Fibroblast of skin of right biceps (primary cell): ENCODE data around the gene HHLA2.
A peak's percentile ranks its signal among the peaks of the same experiment; 100 is the strongest.

Experiments used
- DNase-seq: peaks from one replicate; pipeline ENCODE4 v3.0.0-alpha.2; 2013

Gene HHLA2

DNA sequence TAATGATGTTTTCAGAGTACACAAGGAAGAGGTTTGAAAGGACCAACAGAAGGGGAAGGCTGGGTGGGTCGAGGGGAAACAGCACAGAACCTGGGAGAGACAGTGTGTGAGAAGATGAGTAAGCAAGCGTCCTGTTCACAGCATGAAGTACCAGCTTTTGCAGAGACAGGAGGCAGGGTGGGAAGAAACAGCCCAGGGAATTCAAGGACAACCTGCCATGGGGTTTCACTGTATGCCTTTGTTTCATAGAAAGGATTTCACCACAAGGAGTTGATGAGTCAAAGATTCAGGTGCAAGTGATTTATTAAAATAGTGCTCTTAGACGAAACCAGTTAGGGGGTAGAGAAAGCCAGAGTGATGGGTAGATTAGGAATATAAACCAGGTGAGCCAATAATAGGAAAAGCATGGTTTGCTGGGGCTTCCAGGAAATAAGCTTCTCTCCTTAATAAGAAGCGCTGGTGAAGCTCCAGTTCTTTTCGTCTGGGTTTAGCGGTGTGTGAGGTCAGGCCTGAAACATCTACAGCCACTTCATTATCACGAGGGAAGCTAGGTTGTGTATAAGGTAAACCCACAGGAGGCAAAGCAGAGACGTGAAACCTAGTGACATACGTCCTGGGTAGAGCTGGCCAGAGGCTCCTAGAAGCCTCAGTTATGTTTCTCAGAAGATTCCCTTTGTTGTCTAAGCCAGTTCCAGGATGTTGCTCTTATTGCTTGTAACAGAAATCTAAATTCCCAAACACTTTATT, 3.9 kb downstream of the HHLA2 start:
- no peak for DNase-seq

DNA sequence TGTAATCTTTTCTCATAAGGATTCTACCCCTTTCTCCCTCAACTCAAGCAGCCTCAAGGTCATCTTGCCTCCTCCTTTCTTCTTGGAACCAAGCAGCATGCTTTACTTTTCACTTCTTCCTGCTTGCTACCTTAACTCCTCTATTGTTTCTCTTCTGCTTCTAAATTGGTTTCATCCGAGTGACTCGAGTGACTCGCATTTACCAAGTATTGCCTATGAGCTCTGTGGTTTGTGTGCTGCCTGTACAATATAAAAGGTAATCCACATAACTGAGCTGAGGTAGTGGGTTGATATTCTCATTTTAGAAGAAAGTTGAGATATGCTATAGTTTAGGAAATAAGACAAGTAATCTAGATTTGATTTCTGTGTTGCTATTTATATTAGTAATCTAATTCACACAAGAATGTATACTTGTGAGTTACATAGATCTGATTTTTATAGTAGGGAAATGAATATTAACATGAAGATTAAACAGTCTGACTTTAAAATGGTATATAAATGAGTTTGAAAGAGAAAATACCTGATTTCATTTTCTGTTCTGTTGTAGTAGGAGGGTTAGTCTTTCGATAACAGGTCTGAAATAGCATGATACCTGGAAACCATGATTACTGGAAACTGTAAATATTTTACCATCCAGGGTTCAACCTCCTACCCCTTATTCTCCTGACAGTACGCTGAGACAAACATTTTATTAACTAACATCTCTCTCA, 5.5 kb downstream of the HHLA2 start:
- peak; percentile 16 for DNase-seq

DNA sequence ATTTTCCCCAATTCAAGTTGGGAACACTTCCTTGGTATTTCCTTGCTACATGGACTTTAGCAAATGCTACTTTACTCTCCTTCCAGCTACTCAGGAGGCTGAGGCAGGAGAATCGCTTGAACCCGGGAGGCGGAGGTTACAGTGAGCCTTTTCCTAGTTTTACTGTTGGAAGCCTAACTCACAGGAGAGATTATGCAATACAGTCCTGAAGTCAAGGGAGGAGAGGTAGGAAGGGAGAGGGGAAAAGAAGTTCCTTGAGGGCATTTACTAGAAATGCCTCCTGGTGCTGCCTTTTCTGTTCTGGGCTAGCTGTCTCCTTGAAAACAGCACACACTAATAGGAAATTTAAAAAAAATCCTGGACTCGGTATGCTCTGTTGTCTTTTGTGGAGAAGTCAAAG, 6.2 kb downstream of the HHLA2 start:
- DNase-seq: no peak

DNA sequence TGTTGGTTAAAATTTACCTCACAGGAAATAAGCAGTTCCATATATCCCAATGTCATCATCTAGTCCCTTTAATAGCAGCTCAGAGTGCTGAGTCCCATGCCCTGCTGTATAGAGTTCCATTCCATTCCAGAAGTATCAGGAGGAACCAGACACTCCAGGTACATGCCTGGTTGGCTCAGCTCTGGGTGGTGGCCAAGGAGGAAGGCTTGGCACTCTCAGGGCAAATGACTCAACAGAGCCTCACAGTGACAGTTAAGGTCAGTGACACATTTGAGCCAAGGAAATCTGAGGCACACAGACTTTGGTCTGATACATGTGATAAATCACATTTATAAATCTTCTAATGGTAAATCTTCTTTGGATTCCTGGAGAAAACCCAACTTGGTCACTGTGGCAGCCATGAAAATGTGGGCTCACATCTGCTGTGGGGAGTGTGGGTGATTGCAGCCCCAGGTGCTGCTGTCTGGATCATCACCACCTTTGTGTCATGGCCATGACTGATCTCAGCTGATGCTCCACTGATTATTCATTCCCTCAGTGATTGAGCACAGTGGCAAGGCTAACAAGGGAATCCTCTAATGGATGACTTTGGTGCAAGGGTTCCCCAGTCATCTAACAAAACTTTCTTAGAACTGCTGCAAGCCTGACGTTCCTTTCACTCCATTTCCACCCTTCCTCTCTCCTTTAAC, 9.3 kb downstream of the HHLA2 start:
- DNase-seq: no peak

DNA sequence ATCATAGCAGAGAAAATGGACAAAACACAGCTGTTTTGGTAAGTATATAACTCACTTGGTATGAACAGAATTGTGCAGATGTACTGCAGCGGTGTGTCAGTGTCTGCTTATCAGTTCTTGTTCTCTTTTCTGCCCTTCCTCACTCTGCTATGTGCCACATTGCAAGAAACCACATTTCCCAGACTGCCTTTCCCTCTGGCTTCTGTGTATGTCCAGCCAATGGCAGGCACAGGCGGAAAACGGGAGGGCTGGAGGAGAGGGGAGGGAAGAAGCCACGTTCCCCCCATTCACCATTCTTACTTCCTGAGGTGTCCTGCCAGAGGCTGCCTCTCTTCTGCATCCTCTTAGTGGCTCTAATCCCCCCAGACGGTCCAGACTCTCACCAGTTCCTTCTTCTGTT, 15.4 kb downstream of the HHLA2 start:
- no peak for DNase-seq

DNA sequence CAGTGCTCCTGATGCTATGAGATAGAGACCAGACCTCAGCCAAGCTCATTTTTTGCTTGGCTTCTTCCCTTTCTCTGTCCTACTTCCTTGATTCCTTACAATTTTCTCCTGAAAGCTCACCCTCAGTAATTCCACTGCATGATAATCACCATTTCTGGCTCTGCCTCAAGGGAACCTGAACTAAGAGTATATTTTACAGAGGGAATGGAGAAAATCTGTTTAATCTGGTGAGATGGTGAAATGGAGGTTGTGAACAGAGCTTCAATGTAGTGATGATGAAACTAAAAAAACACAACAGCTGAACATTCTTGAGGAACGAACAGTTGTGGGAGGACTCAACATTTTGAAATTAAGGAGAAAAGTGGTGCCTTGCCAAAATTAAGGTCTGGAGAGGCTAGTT, 16.3 kb downstream of the HHLA2 start:
- DNase-seq: peak; percentile 47

DNA sequence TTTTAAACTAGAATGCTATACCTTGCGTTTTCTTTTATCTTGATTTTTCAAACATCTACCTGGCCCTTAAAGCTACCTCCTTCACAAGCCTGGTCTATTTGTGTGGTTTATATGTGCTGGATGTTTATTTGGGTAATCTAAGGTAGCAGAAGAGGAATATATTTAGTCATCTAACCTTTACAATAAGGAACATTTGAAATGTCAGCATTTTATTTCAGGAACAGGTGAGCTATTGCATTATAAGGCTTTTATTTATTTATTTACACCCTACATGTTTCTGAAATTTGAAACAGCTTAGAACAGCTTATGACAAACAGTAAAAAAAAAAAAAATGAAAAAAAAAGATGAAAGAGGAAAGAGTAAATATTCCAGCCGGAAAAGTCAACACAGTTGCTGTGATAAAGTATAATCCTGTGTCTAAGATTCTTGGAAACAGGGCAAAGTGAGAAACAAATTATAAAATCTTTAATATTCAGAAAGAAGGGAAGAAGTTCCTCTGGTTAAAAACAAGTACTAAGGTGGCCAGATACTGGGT, 19.5 kb downstream of the HHLA2 start:
- no peak for DNase-seq

DNA sequence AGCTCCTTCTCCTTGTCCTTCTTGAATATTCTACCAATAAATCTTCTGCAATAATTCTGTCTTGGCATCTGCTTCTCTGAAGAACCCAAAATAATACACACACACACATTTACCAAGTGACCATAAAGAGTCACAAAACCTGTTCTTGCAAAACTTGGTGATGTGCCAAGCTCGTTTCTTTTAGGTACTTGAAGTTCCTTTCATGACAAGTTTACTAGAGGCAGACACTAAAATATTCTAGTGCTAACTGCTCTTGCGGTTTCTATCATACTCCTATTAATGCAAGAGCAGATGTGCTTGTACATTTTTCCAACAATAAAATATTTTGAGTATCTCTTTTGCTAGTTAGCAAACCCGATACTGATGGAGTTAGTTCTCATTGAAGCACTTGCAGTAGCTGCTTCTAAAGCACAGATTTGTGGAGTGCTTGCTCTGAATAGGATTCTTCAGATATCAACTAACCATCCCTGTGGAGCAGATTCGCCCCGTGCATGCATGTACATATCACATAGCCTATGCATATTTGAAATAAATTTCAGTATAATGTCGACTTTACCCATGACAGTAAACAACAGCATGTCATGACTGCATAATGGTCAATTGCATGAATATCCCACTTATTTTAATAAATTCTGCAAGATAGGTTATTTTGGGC, 23.2 kb downstream of the HHLA2 start:
- no peak for DNase-seq

DNA sequence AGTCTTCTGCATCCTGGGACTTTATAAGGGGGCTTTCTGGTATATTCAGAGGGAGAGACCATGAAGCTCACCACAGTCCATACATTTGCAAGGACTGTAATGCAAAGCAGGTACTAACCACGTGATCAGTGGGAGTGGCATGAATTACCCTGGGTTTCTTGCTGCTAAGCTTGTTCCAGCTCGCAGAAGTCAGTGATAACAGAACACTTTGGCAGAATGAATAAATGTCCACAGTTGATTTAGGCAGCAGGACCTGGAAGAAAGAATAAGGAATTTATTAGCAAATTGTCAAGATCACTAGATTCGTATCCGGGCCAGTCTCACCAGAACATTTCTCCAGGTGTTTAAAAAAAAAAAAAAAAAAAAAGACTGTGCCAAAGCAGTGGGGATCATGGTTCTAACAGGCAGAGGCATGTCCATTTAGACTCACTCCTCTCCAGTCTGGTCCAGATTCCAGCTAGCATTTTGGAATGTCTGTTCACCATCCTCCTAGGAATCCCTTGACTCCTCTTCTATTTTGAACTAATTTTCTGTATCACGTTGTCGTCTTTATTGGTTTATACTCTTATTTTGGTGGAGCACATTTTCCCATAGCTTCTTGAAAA, 24.5 kb downstream of the HHLA2 start:
- no peak for DNase-seq

DNA sequence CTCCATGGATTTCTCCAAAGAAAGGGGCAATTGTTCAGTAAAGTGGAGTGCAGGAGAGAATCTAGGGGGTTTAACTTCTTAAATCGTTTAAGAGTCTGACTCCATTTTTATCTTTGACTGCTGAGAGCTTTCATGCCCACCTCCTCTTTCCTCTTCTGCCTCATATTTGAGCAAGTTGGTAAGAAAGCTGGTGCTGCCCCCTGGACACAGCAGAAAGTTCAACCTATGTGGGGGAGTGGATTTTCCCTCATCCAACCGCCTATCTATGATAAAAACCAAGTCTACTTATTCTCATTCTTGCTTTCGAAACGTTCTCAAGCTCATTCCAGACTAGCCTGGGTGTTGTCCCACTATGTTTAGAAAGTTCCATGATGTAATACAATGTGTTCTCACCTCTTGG, 26.0 kb downstream of the HHLA2 start:
- no peak for DNase-seq

DNA sequence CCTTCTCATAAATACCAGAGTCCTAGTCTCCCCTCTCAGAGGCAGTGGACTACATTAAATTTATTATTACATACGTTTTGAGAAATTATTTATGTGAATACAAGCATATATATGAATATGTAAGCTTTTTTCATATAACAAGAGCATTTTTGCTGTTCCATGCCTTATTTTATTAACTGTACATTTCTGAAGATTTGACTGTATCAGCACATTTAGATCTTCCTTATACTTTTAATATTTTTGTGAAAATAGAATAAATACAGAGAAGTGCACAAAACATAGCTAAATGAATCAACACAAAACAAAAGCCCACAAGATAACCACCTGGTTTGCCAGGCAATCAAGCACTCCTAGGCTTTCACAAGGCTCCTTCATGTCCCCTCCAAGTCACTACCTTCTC, 27.8 kb downstream of the HHLA2 start:
- no peak for DNase-seq

DNA sequence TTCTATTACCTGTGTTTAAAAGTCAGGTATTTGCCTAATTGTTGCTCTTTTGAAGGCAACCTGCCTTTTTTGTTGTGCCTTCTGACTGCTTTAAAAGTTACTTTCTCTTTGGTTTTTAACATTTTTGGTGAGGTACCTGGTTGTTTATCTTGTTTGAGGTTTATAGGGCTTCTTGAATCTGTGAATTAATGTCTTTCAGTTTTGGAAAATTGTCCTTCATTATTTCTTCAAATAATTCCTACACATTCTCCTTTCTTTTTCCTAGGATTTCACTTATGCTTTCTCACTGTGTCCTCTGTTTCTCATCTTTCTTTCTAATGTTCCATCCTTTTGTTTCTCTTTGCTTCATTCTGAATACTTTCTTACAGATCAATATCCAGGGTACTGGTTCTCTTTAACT, 30.8 kb downstream of the HHLA2 start:
- DNase-seq: no peak

DNA sequence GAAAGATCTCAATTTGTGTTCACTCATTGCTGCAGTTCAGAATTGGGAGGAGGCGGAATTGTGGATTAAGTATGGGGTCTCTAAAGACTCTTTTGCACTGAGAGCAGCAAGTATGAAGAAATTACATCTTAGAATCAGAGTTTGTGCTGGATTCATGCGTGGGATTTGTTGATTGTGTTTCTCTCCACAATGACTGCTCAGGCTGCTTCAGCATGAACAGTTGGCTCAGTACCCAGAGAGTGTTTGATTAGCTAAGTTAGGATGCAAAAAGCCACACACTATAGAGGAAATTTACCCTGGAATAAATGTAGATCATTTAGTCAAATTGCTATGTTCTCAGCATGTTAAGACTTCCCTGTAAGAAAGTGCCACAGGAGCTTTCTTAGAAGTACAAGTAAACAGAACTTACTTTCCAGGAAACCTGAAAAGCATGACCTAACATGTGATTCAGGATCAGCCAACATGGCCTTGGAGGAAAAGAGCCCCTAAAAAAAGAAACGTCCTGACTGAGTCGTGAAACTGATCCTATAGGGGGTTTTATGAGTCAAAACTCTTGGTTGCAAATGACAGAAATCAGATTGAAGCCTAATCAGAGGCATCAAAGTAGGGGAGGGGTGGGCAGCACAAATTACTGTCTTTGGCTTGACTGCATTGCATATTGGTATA, 32.6 kb downstream of the HHLA2 start:
- no peak for DNase-seq

DNA sequence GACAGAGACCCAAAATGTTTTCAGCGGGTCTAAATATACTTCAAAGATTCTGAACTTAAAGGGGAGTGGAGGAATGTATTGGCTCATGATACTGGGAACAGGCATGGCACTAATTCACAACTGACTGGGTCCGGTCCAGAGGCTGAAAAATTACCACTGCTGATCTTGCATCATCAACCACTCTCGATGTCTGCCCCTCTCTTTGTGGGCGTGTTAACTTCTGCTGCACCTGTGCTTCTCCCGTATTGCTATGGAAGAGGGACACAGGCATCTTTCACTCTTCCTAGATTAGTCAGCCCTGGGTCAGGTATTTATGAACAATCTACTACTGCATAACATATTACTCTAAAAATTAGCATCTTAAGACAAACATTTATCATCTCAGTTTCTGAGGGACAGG, 33.2 kb downstream of the HHLA2 start:
- no peak for DNase-seq

DNA sequence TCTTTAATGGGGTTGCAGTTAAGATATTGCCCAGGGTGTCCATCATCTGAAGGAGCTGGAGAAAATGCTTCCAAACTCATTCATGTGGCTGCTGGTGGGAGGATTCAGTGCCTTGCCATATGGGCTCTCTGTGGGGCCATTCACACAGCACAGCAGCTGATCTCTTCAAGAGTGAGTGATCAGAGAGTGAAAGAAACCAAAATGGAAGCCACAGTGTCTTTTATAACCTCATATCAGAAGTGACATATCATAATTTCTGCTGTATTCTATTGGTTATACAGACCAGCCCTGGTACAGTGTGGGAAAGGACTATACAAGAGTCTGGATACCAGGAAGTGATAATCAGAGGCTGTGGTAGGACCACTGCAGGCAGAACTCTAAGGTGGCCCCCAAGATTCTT, 33.6 kb downstream of the HHLA2 start:
- DNase-seq: no peak

DNA sequence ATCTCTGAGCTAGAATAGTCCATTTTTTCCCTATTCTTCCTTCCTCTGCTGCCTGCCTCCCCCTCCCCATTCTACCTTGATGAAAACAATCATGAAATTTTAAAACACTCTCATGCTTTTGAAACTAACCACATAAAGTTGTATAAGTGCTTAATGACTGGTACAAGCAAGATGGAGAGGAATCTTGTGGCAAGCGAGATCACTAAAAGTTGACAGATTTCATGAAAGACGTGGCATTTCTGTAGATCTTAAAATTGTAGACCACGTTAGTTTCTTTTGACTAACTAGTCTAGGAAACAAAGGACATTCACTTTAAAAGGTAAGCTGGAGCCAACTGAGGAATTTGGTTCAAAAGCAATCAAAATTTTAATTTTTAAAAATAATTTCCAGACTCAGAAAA, 35.4 kb downstream of the HHLA2 start:
- no peak for DNase-seq

DNA sequence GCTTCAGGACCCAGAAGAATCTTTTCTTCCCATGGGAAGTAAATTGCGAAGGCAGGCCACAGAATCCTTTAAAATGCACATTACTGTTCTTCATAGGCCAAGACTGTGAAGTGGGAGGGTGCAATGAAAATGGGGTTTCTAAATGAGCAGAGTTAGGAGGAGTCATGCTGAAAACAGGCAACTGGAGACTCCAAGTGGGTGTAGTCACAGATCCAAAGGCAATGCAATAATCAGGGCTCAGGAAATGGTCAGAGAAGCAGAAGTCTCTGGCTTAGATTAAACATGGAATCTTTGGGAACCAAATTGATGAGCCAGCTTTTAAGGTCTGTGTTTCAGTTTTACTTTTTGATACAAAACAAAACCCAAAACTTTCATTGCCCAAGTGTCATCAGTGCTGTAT, 37.6 kb downstream of the HHLA2 start:
- no peak for DNase-seq

DNA sequence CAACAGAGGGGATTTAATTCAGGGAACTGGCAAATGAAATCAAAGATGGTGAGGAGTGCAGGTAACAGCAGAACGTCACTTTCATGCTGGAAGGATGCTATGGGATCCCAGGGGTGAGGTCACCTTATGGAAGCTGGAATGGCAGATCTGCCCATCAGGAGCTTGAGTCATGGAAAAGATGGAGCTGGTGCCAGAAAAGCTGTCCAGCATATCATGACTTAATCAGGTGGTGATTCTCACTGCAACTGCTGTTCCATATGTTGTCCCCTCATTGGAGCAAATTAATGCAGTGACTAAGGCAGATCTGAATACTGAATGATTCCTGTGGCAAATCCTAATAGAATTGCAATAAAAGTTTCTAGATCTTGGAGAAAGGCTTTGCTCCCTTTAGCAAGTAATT, 38.4 kb downstream of the HHLA2 start:
- DNase-seq: peak; percentile 24

DNA sequence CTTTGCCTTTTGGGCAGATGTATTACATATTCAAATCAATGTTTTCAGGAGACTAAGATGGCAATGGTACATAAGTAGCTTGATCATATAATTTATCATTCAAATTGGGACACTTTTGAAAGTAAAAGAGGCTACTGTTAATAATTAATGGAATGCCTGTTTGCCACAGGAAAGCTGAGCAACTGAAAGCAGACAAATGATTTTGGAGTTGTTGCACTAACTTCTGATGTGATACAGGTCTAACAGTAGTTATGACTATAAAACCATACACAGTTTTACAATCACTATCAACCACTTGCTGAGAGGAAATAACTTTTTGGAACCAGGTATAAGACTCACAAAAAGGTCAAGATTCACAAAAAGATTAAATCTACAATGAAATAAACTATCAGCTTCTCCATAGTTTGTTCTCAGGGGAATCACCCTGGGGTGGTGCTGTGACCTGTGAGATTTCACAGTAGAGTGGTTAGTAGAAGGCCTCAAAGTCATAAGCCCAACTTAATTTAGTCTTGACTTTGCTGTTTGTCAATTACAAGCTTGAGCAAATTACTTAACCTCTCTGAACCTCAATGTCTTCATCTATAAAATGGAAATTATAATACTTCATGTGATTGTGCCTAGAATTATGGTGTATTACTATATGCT, 42.7 kb downstream of the HHLA2 start:
- DNase-seq: no peak

DNA sequence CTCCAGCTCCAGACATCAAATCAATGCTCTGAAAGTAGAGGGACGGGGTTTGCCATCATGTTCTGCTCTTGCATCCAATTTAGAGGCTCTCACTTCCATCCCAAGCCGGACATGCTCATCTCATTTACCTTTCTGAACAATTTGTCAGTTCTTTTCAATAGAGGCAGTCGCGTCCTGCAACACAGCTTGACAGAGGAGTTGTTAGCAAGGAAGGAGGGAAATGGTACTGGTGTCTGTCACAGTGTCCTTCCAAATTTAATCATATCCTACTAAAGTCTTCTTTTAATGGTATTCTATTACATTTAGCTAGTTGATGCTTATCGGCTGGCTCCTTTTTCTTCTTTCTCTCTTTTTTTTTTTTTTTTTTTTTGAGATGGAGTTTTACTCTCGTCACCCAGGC, 45.6 kb downstream of the HHLA2 start:
- no peak for DNase-seq

DNA sequence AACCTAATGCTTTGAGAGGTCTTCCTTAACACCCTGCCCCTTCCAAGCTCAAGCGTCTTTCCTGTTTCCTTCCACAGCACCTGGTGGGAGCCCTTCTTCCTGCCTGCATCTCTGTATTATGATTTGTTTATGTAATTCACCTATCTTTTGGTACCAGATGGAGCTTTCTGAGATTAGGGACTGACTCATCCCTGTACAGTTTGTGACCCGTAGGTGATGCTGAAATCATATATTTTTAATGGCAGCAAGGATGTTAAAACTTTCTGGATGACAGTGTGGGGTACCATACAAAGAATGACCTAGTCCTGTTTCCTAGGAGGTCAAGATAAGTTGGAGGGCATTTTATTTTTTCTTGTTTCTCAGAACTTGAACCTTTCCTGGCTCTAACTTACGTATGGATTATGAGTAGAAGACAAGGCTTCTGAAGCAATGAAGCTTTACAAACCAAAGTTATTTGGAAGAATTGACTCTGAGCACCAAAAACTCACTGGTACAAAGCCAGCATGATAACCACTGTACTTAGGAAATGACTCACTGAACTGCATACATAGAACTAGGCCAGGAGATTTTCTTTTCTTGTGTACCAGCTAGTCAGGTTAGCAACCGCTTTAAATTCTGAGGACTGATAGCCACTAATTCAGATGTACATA, 46.6 kb downstream of the HHLA2 start:
- peak; percentile 20 for DNase-seq
